Measurements from ENCODE around the gene CDS1. TPM values are rescaled to one million over a fixed set of nuclear protein-coding genes. Genes with fewer than 3 reads are reported as not detected.

Gene CDS1
- total and polyA plus RNA-seq, 2 experiments from 2014 or later: 10.0 to 22.6 TPM

GRCh38 chr4:84632092-84632491, 49.2 kb downstream of the CDS1 start:
- H3K27me3 ChIP-seq (ENCODE audit: insufficient read depth): no peaks in the 10 kb centered on the region
- no peaks in the 10 kb centered on the region for H4K20me1 ChIP-seq (replicated peaks; ENCODE audit: insufficient read depth)
- H3F3A ChIP-seq (replicated peaks; ENCODE audit: low read depth): no peaks in the 10 kb centered on the region
- H3K4me2 ChIP-seq: no peak overlapping the region
- no peaks in the 10 kb centered on the region for H3K36me3 ChIP-seq (ENCODE audit: insufficient read depth)
- no peaks in the 10 kb centered on the region for H3K9me2 ChIP-seq (ENCODE audit: insufficient read depth)
- no peak overlapping the region for H3K27ac ChIP-seq (ENCODE audit: low read depth)
- H2AFZ ChIP-seq: no peak overlapping the region
- Mint-ChIP-seq H3K9me3 (no peaks in the 10 kb centered on the region), H3K4me1 (no peaks in the 10 kb centered on the region), H3K36me3 (ENCODE audit: low read depth) (peaks cover 19% of the 10 kb centered on the region), H3K27me3 (ENCODE audit: insufficient read depth, low read depth, poor library complexity) (no peaks in the 10 kb centered on the region), H3K4me3 (no peak overlapping the region), H3K27ac (no peak overlapping the region)
- DNase-seq (ENCODE audit: low spot score): no peak
- no peaks in the 10 kb centered on the region for H3K79me2 ChIP-seq (replicated peaks; ENCODE audit: insufficient read depth)
- no peak overlapping the region for H3K4me3 ChIP-seq
- no peak for ATAC-seq
- TF ChIP-seq POLR2AphosphoS5 (IDR thresholded peaks at IDR 0.05; ENCODE audit: low read depth): no peak
- no peak for TF ChIP-seq ETS1 (IDR thresholded peaks at IDR 0.05)
- TF ChIP-seq CTCF (conservative IDR thresholded peaks at IDR 0.05; ENCODE audit: low read depth in 2 of 2): no peak
- TF ChIP-seq EZH2 (IDR thresholded peaks at IDR 0.05; ENCODE audit: low read depth, unreplicated experiment): no peak
- no peak for TF ChIP-seq NANOG (IDR thresholded peaks at IDR 0.05; ENCODE audit: borderline replicate concordance)
- no peak for TF ChIP-seq EZH2phosphoT487 (IDR thresholded peaks at IDR 0.05; ENCODE audit: unreplicated experiment)
- TF ChIP-seq ZNF462 (CRISPR knock-in tag; IDR thresholded peaks at IDR 0.05): no peak
- TF ChIP-seq ZNF114 (CRISPR knock-in tag; IDR thresholded peaks at IDR 0.05): no peak
- no peak for TF ChIP-seq CREB1 (CRISPR knock-in tag; IDR thresholded peaks at IDR 0.05; ENCODE audit: low read depth)
- no peak for TF ChIP-seq REST (IDR thresholded peaks at IDR 0.05; ENCODE audit: unreplicated experiment)
- no peak for TF ChIP-seq ZNF331 (CRISPR knock-in tag; IDR thresholded peaks at IDR 0.05; ENCODE audit: low read depth)
- no peak for TF ChIP-seq STAT1 (IDR thresholded peaks at IDR 0.05; ENCODE audit: unreplicated experiment)
- TF ChIP-seq JUNB (IDR thresholded peaks at IDR 0.05; ENCODE audit: unreplicated experiment): no peak
- no peaks in the 10 kb centered on the region for H3K4me1 ChIP-seq (ENCODE audit: insufficient read depth)
